ENCODE measurements around the gene MECR. TPM values are rescaled to one million over a fixed set of nuclear protein-coding genes. Genes with fewer than 3 reads are reported as not detected.
A peak's percentile ranks its signal among the peaks of the same experiment; 100 is the strongest.

The MECR gene
- total RNA-seq, 1 donor from 2014 or later: 57.4 TPM

- DNase-seq (ENCODE audit: low spot score): peak; percentile 87
Observed at GRCh38 chr1:29256394-29256793, 25.7 kb upstream of the MECR start.

DNA sequence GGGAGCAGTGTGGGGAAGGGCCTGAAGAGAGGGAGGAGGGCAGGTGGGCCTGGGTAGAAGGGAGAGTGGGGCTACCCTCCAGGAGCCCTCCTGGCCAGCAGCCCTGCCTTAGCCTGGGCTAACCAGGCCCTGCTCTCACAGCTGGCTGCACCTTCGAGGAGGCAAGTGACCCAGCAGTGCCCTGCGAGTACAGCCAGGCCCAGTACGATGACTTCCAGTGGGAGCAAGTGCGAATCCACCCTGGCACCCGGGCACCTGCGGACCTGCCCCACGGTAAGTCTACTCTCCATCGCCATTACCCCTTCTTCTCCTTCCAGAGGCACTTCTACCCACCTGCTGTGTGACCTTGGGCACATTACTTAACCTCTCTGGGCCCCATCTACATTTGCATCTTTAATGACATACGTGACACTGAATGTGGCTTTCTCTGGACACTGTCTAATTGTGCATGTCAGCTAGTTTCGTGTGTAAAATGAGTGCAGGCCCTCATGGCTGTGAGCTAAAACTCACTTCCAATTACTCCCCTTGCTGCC lies 24.5 kb upstream of the MECR start:
- peak; percentile 57 for DNase-seq (ENCODE audit: low spot score)

GRCh38 chr1:29254346-29254745 lies 23.6 kb upstream of the MECR start:
- DNase-seq (ENCODE audit: low spot score): peak; percentile 39

- DNase-seq (ENCODE audit: low spot score): no peak
Observed at GRCh38 chr1:29253180-29253579, 22.4 kb upstream of the MECR start.

DNA sequence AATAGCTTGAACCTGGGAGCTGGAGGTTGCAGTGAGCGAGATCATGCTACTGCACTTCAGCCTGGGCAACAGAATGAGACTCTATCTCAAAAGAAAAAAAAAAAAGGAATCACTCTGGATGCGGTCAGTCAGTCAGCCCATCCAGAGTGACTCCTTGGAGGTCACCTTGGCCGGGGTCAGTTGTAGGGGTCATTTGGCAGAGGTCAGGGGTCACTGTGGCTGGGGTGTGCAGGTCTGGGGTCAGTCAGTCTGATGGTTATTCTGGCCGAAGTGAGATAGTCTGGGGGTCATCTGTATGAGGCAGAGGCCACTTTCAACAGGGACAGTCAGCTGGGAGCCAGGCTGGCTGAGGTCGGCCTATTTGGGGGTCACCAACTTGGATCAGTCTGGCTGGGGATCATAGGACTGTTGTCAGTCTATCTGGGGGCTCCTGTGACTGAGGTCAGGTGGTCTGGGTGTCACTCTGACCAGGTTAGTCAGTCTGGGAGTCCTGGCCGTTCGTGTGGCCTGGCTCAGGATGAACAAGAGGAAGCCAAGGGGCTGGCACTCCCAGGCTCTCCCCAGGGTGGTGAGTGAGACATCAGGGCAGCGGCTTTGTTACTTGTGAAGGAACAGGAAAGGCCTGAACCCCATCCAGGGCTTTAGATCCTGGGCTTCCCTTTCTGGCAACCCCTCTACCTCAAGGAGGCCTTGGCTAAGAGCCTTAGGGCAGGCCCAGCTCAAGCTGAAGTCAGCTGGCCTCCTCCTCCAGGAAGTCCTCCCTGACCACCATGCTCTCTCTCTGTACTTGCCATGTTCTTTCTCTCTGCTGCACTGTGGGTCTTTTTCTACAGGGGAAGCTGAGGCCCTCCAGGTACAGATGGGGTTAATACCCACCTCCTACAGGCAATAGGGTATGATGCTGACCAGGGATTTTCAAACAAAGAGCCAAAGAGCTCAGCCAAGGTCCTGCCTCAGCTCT lies 20.7 kb upstream of the MECR start:
- peak; percentile 64 for DNase-seq (ENCODE audit: low spot score)

DNA sequence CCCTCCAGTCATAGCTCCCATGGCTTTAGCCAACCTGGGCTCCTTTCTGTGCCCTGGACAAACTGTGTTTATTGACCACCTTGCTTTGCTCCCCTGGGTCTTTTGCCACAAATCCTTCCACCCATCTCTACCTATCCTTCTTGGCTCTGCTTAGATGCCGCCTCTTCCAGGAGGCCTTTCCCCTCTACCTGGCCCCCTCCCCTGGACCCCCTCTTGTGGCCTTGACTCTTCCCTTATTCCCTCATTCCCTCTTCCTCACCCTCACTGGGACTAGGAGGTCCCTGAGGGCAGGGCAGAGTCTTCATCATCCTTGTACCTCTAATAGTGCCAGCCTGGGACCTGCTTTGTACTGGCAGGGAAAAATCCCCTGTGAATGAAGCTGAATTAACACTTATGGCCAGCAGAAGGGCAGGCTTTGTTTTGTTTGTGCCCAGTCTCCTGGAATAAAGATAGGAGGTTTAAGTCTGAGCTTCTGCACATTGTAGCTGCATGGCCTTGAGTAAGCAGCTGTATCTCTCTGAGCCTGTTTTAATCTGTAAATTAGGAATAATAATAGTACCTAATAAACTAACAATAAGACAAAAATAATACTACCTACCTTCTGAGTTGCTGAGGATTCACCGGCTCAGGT lies 19.3 kb upstream of the MECR start:
- DNase-seq (ENCODE audit: low spot score): peak; percentile 57

DNA sequence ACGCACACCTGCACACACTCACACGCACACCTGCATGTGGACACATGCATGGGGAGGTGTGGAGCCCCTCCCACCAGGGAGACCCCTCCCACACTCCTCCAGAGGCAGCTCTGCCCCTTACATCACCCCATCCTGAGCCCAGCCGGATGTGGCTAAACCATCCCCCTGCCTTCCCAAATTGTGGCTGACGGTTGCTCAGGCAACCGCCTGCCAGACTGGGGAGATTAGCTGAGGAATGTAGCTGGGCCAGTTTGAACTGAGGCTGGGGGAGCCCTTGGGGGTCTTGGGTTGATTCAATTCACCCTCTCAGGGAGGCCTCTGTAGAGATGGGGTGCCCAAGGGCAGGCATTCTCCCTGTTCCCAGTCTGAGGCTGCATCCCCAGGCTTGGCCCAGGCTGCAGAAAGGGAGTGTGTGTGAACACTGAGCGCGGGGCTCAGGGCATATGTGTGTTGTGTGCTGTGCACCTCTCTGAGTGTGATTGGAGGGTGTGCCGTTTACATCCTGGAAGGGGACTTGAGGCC lies 18.5 kb upstream of the MECR start:
- peak; percentile 68 for DNase-seq (ENCODE audit: low spot score)

- peak; percentile 4 for DNase-seq (ENCODE audit: low spot score)
Observed at GRCh38 chr1:29248409-29248808, 17.7 kb upstream of the MECR start.

DNA sequence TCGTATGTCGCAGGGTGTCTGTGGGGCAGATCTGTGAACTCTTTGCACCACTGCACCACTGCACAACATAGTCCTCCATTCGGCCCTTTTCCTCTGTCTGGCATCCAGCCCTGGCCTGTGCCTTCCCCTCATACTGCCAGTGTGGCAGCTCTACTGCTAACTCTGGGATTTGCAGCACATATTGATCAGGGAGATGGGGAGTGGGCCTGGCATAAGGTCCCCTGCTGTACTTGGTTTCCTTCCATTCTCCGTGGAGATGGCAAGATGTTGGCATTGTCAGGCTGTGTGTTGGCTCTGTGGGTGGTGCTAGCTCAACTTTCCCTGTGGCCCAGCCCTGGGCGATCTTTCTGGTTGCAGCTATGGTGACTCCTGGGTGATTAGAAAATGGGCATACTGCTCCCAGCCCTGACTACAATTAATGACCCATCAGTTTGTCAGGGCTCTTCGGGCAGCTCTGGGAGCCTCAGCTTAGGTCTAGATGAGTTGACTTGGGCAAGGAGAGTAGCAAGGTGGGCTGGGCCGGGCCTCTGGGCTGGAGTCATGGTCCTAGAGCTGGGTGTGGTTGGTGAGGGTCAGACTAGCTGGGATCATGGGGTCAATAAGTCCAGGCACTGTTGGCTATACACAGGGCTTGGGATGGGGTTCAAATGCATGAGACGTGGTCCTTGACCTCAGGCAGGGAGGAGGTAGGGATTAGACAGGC lies 17.0 kb upstream of the MECR start:
- DNase-seq (ENCODE audit: low spot score): peak; percentile 65

DNA sequence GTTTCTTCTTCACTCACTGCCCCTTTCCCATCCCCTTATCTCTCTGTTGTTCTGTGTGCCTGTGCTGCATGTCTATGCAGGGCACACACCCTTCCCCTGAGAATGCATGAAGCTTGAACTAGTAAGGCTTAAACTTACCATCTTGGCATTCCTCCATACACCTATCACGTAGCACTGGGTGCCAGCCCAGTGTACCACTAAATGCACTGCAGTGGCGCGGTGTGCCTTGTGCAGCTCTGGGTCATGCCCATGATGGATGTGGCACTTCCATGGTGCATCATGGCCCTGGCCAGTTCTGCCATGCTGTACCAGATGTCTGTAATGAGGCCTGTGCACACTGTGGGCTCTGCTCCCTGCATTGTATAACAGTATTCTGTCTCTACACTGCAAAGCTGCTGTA lies 16.3 kb upstream of the MECR start:
- DNase-seq (ENCODE audit: low spot score): peak; percentile 53

DNA sequence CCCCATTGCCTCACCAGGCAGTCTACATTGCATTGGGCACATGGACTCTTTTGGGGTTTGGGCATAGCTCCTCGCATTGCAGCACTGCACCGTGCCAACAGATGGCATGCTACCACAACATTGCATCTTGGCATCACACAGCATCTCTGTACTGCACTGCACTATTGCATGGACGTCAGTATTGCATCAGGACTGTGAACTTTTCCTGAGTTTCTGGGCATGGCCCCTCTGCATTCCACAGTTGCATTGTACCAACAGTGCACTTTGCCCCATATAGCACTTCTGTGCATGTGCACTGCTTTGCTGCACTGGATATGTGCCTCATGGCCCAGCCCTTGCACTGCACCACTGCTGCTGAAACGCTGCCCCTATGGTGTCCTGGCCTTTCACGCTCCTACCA lies 15.1 kb upstream of the MECR start:
- DNase-seq (ENCODE audit: low spot score): peak; percentile 41

DNA sequence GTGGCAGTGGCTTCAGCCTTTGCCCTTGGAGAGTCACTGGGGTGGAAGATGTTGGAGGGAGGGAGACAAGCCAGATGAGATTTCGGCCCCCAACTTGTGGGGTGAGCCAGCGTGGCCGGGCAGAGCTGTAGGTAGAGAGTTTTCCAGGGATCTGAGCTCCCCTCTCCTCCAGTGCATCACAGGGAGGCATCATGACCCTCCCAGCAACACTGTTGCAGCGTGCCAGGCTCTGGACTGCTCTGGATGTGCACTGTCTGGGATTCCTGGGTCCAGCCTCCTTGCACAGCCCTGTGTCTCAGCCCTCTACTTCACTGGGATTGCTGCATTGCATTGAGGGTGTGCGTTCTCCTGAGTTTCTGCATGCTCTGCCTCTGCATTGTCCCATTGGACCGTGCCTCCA lies 14.5 kb upstream of the MECR start:
- DNase-seq (ENCODE audit: low spot score): peak; percentile 60

GRCh38 chr1:29243871-29244200 lies 13.1 kb upstream of the MECR start:
- DNase-seq (ENCODE audit: low spot score): peak; percentile 68

GRCh38 chr1:29243023-29243870 lies 12.5 kb upstream of the MECR start:
- DNase-seq (ENCODE audit: low spot score): peak; percentile 73

GRCh38 chr1:29240986-29241385 lies 10.3 kb upstream of the MECR start:
- DNase-seq (ENCODE audit: low spot score): peak; percentile 78

GRCh38 chr1:29240400-29240837 lies 9.7 kb upstream of the MECR start:
- DNase-seq (ENCODE audit: low spot score): no peak

DNA sequence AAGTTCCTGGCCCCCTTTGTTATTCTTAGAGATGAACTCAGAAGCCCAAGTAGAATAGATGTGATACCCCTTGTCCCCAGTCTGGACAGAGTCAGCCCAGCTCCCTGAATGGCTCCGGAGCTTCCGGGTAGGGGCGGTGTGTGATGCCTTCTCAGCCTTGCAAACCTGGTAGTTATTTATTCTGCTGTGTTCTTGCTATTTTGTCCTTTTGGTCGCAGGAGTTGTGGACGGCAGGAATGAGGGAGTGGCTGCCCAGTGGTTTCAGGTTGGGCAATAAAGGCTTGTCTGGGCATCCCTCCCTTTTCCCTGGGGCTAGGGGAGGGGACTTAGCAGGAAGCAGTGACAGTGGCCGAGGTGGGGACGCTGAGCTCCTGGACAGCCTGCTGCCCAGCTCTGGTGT lies 8.4 kb upstream of the MECR start:
- DNase-seq (ENCODE audit: low spot score): no peak

DNA sequence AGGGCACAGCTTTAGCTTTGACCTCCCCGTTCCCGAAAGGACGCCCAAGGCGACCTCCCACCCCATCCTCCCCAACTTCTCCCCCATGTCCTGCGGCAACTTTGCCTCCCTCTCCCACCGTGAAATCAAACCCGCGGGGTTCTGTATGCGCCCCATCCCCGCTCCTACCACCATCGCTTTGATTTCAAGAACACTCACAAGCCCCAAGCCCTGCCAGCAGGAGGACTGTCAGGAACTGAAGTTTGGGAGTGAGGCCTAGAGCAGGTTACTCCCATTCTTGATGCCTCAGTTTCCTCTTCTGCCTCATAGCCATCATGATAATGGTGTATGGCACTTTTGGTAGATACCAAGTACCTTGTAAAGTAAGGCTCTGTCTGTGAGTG lies 7.9 kb upstream of the MECR start:
- DNase-seq (ENCODE audit: low spot score): no peak

GRCh38 chr1:29237852-29238619 lies 7.3 kb upstream of the MECR start:
- no peak for DNase-seq (ENCODE audit: low spot score)
